SJCRH30 (cell line): ENCODE results near the gene PAX8. TPM values are rescaled to one million over a fixed set of nuclear protein-coding genes. Genes with fewer than 3 reads are reported as not detected.

Experiments
- DNase-seq, 2 experiments: peaks; one replicate each; pipeline ENCODE4 v3.0.0-alpha.2; 2015 to 2020
- H3K27ac ChIP-seq: fragments of 250-450 bp; sonication (Bioruptor Pico); 2 replicates; pipeline ENCODE4 v1.5.1; 2020; ENCODE audit warnings: mild to moderate bottlenecking, moderate library complexity
- H3K27me3 ChIP-seq: fragments of 250-450 bp; sonication (Bioruptor Pico); 2 replicates; pipeline ENCODE4 v1.5.1; 2020; ENCODE audit warnings: mild to moderate bottlenecking, moderate library complexity
- H3K36me3 ChIP-seq: fragments of 250-450 bp; sonication (Bioruptor Pico); 2 replicates; pipeline ENCODE4 v1.5.1; 2020; ENCODE audit warnings: mild to moderate bottlenecking, moderate library complexity
- H3K4me1 ChIP-seq: fragments of 250-450 bp; sonication (Bioruptor Pico); 2 replicates; pipeline ENCODE4 v1.5.1; 2020; ENCODE audit warnings: mild to moderate bottlenecking, moderate library complexity
- H3K4me3 ChIP-seq: fragments of 250-450 bp; sonication (Bioruptor Pico); 2 replicates; pipeline ENCODE4 v1.5.1; 2020; ENCODE audit warnings: mild to moderate bottlenecking, moderate library complexity
- H3K9me3 ChIP-seq: fragments of 250-450 bp; sonication (Bioruptor Pico); replicated peaks from 2 replicates; pipeline ENCODE4 v1.5.1; 2020; ENCODE audit warnings: mild to moderate bottlenecking, moderate library complexity
- total RNA-seq: library from RNA; depleted of rRNA; stranded (reverse); fragments of >200 nt; shearing (Covaris generic); gene quantifications from 2 replicates; pipeline ENCODE4 v1.2.3, GENCODE V29; 2014

Gene PAX8
- total RNA-seq, 1 experiment from 2014 or later, result 1.3 TPM

DNA sequence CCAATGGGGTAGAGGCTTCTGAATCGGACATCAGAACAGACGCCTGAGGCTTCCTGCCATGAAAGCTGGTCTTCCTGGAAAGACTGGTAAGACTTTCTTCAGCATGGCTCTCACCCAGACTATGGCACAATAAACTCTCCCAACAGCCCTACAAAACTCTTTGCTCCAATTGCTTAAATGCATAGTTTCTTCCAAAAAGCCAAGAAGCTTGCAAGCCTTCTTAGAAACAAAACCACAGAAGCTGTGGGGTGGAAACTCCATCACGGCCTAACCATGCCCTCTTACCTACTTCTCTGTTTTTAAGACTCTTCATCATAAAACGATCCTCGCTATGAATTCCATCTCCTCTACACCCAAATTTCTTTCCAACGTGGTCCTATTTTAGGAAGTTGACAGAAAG, 48.2 kb downstream of the PAX8 start:
- H3K4me3 ChIP-seq, result no peak overlapping the region
- H3K27ac ChIP-seq, result no peak overlapping the region
- no peaks in the 10 kb centered on the region for H3K36me3 ChIP-seq
- no peaks in the 10 kb centered on the region for H3K9me3 ChIP-seq
- DNase-seq, result no peak
- peaks cover 31% of the 10 kb centered on the region for H3K4me1 ChIP-seq
- no peaks in the 10 kb centered on the region for H3K27me3 ChIP-seq

DNA sequence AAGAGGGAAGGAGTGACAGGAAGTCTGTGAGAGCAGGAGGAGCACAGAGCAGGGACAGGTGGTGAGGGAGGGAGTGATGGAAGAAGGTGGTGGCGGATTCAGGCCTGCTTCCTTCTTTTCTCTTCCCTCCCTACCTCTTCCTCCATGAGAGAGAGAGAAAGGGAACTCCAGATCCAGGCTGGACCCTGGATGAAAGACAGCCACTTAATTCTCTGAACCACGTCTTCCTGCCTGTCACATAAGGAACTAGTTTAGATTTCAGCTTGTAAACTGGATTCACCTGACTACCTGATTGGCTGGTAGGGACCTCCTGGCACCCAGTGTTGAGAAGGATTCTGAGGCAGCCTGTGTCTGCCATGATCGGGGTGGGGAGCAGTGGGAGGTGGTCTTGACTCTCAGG, 48.9 kb downstream of the PAX8 start:
- Histone ChIP-seq H3K27ac (no peak overlapping the region), H3K27me3 (no peaks in the 10 kb centered on the region), H3K4me3 (no peak overlapping the region), H3K9me3 (no peaks in the 10 kb centered on the region), H3K4me1 (peaks cover 39% of the 10 kb centered on the region), H3K36me3 (no peaks in the 10 kb centered on the region)
- no peak for DNase-seq

DNA sequence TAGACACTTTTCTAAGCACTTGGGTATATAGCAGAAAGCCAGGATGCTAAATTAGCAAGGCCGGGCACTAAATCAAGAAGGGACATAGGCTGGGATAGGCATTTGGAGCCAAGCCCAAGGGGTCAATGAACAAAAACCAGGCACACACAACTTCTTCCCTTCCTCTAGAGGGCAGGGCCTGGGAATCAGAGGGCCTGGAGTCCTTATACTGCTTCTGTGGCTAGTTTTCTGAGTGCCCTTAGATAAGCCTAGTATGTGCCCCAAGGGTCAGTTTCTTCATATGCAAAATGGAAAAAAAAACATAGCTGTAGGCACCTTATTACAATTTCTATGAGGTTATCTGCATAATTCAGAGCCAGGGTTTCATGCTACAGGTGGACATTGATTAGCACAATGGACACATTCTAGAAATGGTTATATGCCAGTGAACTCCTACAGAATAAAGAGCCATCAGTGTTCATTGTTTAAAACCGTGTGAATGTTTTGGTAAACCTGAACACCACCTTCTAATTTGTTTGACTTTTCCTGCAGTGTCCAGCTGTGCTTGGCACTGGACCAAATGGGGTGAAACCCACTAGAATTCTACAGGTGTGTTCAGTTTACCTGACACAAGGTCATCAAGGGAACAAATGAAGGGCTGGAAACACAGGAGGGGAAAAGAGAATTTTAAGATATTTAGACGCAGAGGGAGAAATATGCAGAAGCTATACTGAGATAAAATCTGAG, 49.6 kb downstream of the PAX8 start:
- Histone ChIP-seq H3K4me3 (no peak overlapping the region), H3K27me3 (no peaks in the 10 kb centered on the region), H3K36me3 (no peaks in the 10 kb centered on the region), H3K4me1 (peaks cover 39% of the 10 kb centered on the region), H3K27ac (no peak overlapping the region), H3K9me3 (no peaks in the 10 kb centered on the region)
- no peak for DNase-seq

DNA sequence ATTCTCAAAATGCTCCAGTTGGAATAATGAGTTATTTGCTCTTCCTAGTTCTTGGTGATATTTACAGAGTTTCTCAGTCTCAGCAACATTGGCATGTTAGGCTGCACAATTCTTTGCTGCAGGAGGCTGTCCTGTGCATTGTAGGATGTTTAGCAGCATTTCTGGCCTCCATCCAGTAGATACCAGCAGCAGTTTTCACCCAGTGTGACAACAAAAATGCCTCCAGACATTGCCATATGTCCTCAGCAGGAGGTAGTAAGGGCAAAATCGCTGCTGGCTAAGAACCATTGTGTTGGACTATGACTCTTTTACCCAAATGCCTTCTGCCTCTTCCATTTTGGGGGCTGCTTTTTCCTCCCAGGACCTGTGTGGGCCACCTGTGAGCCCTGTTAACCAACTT, 50.4 kb downstream of the PAX8 start:
- no peak overlapping the region for H3K4me3 ChIP-seq
- H3K4me1 ChIP-seq, result peaks cover 39% of the 10 kb centered on the region
- no peaks in the 10 kb centered on the region for H3K9me3 ChIP-seq
- no peak for DNase-seq
- H3K27me3 ChIP-seq, result no peaks in the 10 kb centered on the region
- H3K27ac ChIP-seq, result no peak overlapping the region
- H3K36me3 ChIP-seq, result no peaks in the 10 kb centered on the region

DNA sequence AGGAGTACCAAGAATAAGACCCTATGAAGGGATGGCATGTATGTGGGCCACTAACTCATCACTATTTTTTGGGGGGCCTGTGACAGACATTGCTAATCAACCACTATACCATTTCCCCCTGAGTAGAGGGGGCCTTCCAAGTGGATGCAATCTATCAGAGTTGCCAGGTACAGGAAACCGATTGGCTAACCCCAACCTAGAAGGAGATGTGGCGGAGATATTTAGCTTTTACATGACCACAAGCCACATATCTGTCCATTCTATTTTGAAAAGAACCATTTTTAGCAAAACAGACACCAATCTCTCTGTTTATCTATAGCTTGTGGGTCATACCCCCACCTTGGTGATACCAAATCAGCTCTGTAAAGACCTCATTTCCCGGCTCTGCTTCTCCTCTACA, 51.0 kb downstream of the PAX8 start:
- Histone ChIP-seq H3K4me3 (no peak overlapping the region), H3K27me3 (no peaks in the 10 kb centered on the region), H3K36me3 (no peaks in the 10 kb centered on the region), H3K9me3 (no peaks in the 10 kb centered on the region), H3K27ac (no peak overlapping the region), H3K4me1 (peaks cover 39% of the 10 kb centered on the region)
- no peak for DNase-seq

DNA sequence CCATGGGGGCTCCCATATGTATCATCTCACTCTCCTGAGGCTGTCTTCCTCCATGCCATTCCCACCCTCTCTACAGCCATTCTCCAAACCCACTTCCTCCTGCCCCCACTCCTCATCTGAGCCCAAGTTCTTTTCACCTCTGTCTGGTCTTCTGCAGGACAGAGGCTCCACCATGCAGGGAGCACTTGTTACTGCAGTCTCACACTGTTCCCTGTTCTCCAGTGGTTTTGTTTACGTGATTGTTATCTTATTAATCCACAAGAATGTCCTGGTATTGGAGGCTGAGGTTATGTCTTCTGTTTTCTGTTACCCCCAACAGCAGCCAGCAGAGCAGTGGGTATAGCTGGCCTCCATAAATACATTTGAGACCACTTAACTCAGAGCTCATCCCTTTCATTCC, 51.4 kb downstream of the PAX8 start:
- Histone ChIP-seq H3K27me3 (no peaks in the 10 kb centered on the region), H3K9me3 (no peaks in the 10 kb centered on the region), H3K4me3 (no peak overlapping the region), H3K27ac (no peak overlapping the region), H3K4me1 (peaks cover 35% of the 10 kb centered on the region), H3K36me3 (no peaks in the 10 kb centered on the region)
- peak in 1 of 2 experiments; percentile 35 for DNase-seq

DNA sequence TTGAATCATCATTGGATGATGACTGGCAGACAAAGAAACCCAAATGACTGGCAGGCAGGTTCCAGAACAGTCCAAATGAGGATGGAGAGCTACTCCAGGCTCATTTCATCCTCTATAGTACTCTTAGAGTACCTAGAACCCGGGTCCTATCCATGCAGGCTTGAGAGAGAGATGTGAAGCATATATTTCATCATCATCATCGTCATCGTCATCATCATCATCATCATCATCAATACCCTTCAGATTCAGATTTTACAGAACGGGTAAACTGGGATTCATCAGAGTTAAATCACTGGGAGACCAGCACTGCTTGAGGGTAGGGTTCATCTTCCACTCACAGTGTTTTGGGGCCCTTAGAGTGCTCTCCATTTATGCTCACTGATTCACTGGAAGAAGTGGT, 52.3 kb downstream of the PAX8 start:
- Histone ChIP-seq H3K27ac (peak overlapping the region; percentile 93), H3K4me3 (no peak overlapping the region), H3K9me3 (no peaks in the 10 kb centered on the region), H3K27me3 (no peaks in the 10 kb centered on the region), H3K36me3 (no peaks in the 10 kb centered on the region), H3K4me1 (peaks cover 33% of the 10 kb centered on the region)
- no peak for DNase-seq

DNA sequence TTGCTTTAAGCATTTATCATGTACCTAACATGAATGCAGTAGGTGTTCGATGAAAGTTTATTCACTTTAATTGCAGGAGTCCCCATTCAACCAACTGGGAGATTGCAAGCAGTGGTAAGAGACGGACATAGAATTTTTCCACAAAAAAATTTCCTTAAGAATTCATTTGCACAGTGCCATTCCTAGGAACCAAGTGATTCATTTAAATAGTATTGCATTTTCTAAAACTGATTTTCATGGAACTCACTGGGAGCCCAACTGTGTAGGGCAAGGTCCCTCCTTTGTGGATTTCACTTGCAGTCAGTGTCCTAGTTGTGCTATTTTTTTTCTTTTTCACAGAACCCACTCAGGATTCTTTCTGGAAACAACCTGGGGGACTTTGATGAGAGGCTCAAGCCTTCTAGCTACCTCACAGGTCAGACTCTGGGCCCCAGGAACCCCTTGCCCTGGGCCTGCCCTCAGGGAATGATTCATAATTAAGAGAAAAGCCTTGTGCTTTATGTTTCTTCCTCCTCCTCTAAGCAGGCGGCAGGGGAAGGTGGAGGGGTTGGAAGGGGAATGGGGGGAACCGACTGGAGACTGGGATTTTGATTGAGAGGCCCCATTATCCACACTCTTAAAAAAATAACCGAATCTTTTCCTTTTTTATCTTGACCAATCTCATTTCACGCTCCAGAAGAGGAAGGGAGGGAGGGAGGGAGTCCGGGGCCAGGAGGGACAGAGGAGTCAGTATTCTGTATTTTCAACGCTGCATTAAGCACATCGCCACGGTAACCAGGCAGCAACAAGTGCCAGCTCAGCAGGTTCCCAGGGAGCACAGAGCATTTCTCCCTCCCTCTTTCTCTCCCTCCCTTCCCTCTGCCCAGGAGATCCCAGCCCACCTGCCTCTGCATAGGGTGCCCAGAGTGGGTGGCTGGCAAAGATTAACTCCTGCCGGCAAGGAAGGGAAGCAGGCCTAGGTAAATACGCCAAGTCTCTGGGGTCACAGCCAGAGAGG, 53.2 kb downstream of the PAX8 start:
- H3K4me1 ChIP-seq, result peaks cover 33% of the 10 kb centered on the region
- H3K4me3 ChIP-seq, result peak overlapping the region; percentile 13; the same call in 1 of the 2 replicates
- H3K27ac ChIP-seq, result peak overlapping the region; percentile 93
- no peaks in the 10 kb centered on the region for H3K9me3 ChIP-seq
- H3K36me3 ChIP-seq, result no peaks in the 10 kb centered on the region
- DNase-seq, result peak; percentile 87 to 91
- no peaks in the 10 kb centered on the region for H3K27me3 ChIP-seq

DNA sequence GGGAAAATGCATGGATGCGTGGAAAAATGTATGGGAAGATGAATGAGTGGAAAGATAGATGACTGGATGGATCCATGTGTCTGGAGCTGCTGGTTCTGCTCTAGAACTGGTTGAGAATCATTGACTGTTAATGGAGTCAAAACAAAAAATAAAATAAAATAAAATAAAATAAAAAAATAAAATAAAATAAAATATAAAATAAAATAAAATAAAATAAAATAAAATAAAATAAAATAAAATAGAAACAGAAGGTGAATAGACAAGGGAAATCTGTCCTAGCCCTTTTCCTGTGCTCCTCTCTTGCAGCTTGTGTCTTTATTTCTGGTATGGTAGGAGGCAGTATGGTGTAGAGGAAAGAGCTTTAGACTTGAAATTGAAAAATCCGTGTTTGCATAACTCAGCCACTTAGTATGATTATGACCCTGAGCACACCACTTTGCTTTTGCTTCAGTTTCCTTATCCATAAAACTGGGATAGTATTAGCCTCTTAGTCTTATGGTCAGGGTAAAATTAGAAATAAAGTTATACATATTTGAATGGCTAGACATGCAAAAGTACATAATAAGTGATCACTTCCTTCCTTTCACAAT, 54.0 kb downstream of the PAX8 start:
- H3K27me3 ChIP-seq, result no peaks in the 10 kb centered on the region
- H3K9me3 ChIP-seq, result no peaks in the 10 kb centered on the region
- peak overlapping the region; percentile 93 for H3K27ac ChIP-seq
- peaks cover 36% of the 10 kb centered on the region for H3K4me1 ChIP-seq
- H3K36me3 ChIP-seq, result no peaks in the 10 kb centered on the region
- no peak for DNase-seq
- H3K4me3 ChIP-seq, result no peak overlapping the region

DNA sequence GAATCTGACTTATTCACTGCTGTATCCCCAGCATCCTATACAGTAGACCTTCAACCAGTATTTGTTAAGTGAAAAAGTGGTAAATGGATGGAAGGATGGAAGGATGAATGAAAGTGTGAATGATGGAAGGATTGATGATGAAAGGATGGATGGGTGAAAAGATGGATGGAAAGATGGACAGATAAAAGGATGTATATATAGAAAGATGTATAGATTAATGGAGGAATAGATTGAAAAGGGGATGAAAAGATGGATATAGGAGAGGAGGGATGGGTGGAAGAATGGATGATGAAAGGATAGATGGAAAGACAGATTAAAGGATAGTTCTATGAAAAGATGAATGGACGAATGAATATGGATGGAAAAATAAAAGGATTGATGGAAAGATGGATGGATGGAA, 54.9 kb downstream of the PAX8 start:
- DNase-seq, result no peak
- H3K27me3 ChIP-seq, result no peaks in the 10 kb centered on the region
- H3K27ac ChIP-seq, result no peak overlapping the region
- H3K4me1 ChIP-seq, result peaks cover 40% of the 10 kb centered on the region
- no peaks in the 10 kb centered on the region for H3K9me3 ChIP-seq
- H3K36me3 ChIP-seq, result no peaks in the 10 kb centered on the region
- no peak overlapping the region for H3K4me3 ChIP-seq

DNA sequence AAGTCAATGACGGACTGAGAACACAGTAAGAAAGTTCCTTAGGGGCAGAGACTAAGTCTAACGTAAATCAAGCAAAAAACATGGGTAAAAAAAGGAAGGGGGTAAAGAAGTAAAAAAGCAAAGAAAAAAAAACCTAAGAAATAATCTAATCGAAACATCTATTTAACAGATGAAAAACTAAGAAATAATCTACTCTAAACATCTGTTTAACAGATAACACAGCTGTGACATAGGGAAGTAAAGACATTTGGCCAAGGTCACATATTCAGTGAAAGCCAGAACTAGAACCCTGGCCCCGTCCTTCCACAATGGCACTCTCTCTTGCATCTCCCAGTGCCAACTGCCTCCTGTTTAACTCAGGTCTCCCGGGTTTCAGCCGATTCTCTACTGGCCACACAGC, 56.9 kb downstream of the PAX8 start:
- DNase-seq, result no peak
- Histone ChIP-seq H3K9me3 (no peaks in the 10 kb centered on the region), H3K36me3 (no peaks in the 10 kb centered on the region), H3K27ac (no peak overlapping the region), H3K4me1 (peaks cover 46% of the 10 kb centered on the region), H3K4me3 (no peak overlapping the region), H3K27me3 (no peaks in the 10 kb centered on the region)

DNA sequence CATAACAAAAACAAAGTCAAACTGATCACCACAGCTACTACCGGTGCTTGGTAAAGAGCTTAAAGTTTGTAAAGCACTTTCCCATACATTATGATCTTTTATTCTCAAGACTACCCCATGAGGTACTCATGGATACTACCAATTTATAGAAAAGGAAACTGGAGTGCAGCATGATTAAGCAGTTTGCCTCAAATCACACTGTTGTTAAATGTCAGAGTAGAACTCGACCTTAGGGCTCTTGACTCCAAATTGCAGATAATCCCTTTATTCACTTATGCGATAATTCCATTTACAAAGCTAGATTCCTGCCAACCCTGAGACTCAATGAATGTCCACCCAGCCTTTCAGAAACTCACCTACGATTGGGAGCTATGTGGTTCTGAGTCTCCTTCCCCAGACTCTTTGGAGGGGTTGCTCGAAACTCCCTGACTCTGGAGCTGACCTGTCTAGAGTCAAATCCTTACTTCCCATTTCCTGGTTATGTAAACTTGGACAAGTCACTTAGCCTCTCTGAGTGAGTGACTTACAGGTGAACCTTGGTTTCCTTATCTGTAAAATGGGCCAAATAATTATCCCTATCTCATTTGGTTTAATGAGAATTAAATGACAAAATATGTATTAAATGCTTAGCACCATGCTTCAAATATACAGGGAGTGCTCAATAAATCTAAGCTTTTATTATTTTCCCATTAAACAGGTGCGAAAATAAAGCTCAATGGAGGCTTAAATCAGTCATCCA, 57.6 kb downstream of the PAX8 start:
- no peak for DNase-seq
- no peak overlapping the region for H3K4me3 ChIP-seq
- H3K9me3 ChIP-seq, result no peaks in the 10 kb centered on the region
- H3K36me3 ChIP-seq, result no peaks in the 10 kb centered on the region
- peaks cover 46% of the 10 kb centered on the region for H3K4me1 ChIP-seq
- no peaks in the 10 kb centered on the region for H3K27me3 ChIP-seq
- H3K27ac ChIP-seq, result no peak overlapping the region

DNA sequence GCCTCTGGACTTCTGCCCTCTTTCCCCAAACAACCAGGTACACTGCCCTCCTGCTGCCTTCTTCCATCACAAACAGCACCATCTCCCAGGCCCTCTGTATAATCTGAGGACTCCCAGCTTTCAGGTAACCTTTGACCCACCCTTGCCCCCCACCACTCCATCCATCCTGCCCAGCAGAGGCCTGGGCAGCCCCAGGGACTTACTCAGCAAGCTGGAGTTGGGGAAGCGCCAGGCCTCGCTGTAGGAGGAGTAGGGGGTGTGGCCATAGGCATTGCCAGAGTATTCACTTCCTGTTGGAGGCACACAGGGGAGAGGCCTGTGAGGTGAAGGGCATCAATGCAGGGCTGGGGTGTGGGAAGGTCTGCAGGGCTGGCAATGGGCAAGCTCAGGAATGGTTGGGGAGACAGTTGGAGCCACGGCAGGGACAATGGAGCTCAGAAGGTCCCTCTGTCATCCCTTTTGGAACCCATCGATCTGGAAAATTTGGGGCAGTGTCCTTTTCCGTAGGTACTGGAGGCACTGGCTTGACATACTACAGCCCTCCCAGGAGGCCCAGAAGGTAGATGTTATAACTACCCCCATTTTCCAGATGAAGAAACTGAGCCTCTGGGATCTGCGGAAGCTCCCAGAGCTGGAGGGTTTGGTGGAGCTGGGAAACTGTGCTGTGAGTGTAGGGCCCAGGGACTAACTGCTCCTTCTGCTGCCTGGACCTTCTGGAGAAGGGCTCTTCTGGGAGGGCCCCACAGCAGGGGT, 58.7 kb downstream of the PAX8 start:
- Histone ChIP-seq H3K27ac (peak overlapping the region; percentile 100), H3K9me3 (no peaks in the 10 kb centered on the region)

DNA sequence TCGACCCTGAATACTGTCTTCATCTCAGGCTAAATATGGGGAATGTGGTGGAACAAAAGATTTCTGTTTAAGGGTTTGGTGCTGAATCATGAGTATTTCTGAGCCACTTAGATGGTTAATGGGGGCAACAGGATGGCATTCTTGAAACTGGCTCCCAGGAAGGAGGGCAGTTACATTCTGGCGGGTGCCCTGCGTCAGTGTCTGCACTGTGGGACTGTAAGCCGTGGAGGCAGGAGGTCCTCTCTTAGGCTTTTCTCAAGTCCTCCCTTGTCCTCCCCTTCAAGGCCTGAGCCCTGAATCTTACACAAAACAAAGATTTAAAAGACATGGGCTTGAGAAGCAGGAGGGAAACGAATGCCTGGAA, 59.2 kb downstream of the PAX8 start:
- no peaks in the 10 kb centered on the region for H3K36me3 ChIP-seq
- no peak overlapping the region for H3K4me3 ChIP-seq
- peak overlapping the region; percentile 100 for H3K27ac ChIP-seq
- DNase-seq, result no peak
- peaks cover 38% of the 10 kb centered on the region for H3K4me1 ChIP-seq
- no peaks in the 10 kb centered on the region for H3K27me3 ChIP-seq
- H3K9me3 ChIP-seq, result no peaks in the 10 kb centered on the region

More for the DNA sequence above, 58.7 kb downstream of the PAX8 start:
- Histone ChIP-seq H3K36me3 (no peaks in the 10 kb centered on the region), H3K27me3 (no peaks in the 10 kb centered on the region), H3K4me3 (no peak overlapping the region), H3K4me1 (peaks cover 41% of the 10 kb centered on the region)
- DNase-seq, result peak; percentile 40 to 53
